NAMALWA (cell line): Measurements from ENCODE around the gene TOP3B.

Source experiments
- DNase-seq: peaks from one replicate; pipeline ENCODE4 v3.0.0-alpha.2; 2015; ENCODE audit warnings: low spot score

TOP3B gene

GRCh38 chr22:22013559-22014284, 31.1 kb upstream of the TOP3B start:
- DNase-seq = no peak

GRCh38 chr22:22011964-22012363, 29.4 kb upstream of the TOP3B start:
- DNase-seq = no peak

- DNase-seq = no peak
These were observed 27.8 kb upstream of the TOP3B start for GRCh38 chr22:22010358-22010757.

- DNase-seq = no peak
These were observed 27.1 kb upstream of the TOP3B start for GRCh38 chr22:22009661-22010060.

GRCh38 chr22:22006596-22006990, 24.0 kb upstream of the TOP3B start:
- no peak for DNase-seq

- DNase-seq = no peak
These were observed 23.5 kb upstream of the TOP3B start for GRCh38 chr22:22005945-22006595.

- DNase-seq = no peak
These were observed 20.6 kb upstream of the TOP3B start for GRCh38 chr22:22003233-22003632.

- no peak for DNase-seq
These were observed 20.0 kb upstream of the TOP3B start for GRCh38 chr22:22002526-22003055.

- DNase-seq = no peak
These were observed 19.3 kb upstream of the TOP3B start for GRCh38 chr22:22001664-22002525.

GRCh38 chr22:21998595-21999247, 16.1 kb upstream of the TOP3B start:
- no peak for DNase-seq

GRCh38 chr22:21996175-21996720, 13.7 kb upstream of the TOP3B start:
- DNase-seq = no peak

GRCh38 chr22:21995660-21996059, 13.1 kb upstream of the TOP3B start:
- no peak for DNase-seq

- no peak for DNase-seq
These were observed 12.4 kb upstream of the TOP3B start for GRCh38 chr22:21994881-21995444.

GRCh38 chr22:21992593-21993237, 10.1 kb upstream of the TOP3B start:
- no peak for DNase-seq

- DNase-seq = no peak
These were observed 9.2 kb upstream of the TOP3B start for GRCh38 chr22:21991774-21992173.

- no peak for DNase-seq
These were observed 8.7 kb upstream of the TOP3B start for GRCh38 chr22:21991304-21991596.

- DNase-seq = no peak
These were observed 8.1 kb upstream of the TOP3B start for GRCh38 chr22:21990445-21991303.

GRCh38 chr22:21989049-21989448, 6.5 kb upstream of the TOP3B start:
- DNase-seq = no peak

- no peak for DNase-seq
These were observed 2.6 kb upstream of the TOP3B start for GRCh38 chr22:21985214-21985613.

GRCh38 chr22:21984793-21985192, 2.2 kb upstream of the TOP3B start:
- peak; percentile 27 for DNase-seq
